DMS 273 treated with DMSO at 0.1 percent for 48 hours (cell line): ENCODE data around the gene PBX1.

ENCODE experiments used
- DNase-seq: peaks from one replicate; lab custom pipeline; 2025; lab: John Stamatoyannopoulos, UW

Gene PBX1

DNA sequence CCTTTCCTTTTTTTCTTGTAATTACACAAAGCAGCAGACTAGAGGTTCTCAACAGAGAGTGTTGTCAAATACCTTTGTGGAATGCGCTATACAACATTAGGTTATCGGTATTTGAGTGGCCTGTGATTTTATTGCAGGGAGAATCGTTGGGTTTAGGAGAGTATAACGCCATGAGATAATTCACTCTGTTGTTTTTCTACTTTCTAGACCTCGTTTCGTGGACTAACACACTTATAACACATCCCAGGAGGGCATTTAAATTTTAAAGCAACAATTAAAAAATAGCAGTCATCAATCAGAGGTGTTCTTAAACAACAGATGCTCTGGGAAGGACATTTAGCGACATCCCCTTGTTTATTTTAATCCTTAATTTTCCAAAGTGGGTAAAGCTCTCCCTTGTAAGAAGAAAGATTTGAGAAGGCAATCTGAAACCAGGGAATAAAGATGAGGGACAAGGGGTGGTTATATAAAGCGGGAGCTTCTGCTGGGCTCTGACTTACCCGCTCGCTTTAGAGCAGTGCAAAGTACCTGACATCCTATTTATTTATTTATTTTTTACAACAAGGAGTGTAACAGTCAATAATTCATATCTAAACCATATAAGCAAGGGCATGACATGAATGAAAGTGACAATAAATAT is 4.9 kb downstream of the PBX1 start:
- no peak for DNase-seq

GRCh38 chr1:164564378-164564777 is 5.4 kb downstream of the PBX1 start:
- DNase-seq = no peak

GRCh38 chr1:164565357-164565756 is 6.4 kb downstream of the PBX1 start:
- DNase-seq = no peak

GRCh38 chr1:164567774-164568173 is 8.8 kb downstream of the PBX1 start:
- DNase-seq = no peak

DNA sequence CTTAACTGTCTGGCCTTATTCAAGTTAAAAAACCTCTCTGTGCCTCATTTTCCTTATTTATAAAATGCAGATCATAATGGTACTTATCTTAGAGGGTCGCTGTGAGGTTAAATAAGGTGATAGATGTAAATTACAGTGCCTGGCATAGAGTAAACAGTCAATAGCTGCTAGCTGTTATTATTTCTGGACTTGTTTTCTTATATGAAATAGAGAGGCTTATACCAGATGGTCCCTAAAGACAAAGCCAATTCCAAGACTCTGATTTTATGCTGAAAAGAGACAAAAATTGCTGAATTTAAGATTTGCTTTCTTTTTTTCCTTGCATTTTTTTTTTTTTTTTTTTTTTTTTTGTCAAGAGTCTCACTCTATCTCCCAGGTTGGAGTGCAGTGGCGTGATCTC is 10.3 kb downstream of the PBX1 start:
- DNase-seq = no peak

GRCh38 chr1:164569866-164570265 is 10.9 kb downstream of the PBX1 start:
- no peak for DNase-seq

DNA sequence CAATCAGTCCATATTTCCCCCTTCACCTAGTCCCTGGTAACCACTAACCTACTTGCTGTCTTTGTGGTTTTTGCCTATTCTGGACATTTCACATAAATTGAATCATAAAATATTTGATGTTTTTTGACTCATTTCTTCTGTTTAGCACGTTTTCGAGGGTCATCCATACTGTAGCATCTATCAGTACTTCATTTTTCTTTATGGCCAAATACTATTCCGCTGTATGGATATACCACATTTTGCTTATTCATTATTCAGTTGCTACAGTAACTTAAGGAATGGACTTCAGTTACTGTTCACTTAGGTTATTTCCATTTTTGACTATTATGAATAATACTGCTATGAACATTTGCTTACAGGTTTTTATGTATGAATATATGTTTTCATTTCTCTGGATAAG is 12.3 kb downstream of the PBX1 start:
- no peak for DNase-seq

- no peak for DNase-seq
These were observed 16.4 kb downstream of the PBX1 start for GRCh38 chr1:164575356-164575886.

DNA sequence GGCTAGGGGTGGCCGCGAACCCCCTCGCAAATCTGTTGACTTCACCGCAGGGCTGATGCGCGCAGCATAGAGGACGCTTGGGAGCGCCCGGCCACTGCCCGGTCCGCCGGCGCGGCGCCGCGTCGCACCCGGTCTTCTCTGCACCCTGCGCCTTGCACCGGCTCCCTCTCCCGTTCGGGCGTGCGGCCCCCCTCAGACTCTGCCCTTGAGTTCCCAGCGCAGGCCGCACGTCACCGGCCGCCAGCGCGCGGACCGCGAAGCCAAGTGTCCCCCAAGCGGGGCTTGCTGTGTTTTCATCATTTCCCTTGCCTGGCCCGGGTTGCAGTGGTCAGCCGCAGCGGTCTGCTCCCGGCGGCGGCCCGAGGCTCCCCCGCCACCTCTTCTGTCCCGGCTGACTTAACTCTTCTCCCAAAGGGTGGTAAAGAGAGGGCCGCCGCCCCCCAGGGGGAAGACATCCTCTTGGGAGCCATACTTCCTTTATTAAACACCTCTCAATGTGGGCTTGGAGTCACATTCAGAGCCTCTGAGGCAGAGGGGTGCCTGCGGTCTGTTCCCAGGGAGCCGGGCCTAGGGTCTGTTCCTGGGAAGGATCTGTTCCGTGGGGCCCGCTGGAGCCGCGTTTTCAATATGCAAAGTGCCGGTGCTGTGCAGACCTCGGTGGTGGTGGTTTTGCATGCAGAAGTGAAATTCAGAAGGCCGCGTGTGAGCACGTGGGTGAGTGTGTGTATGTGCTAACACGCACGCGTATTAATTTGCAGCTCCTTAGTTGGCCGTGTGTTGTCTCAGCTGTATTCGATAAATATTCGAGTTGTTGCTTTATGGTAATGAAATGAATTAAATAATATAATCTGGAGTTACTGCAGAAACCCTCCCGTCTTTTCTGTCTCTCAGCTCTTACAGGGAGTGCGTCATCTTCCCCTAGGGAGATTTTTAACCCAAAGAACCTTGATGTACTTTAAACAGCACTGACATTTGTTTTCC is 17.6 kb downstream of the PBX1 start:
- DNase-seq = no peak

DNA sequence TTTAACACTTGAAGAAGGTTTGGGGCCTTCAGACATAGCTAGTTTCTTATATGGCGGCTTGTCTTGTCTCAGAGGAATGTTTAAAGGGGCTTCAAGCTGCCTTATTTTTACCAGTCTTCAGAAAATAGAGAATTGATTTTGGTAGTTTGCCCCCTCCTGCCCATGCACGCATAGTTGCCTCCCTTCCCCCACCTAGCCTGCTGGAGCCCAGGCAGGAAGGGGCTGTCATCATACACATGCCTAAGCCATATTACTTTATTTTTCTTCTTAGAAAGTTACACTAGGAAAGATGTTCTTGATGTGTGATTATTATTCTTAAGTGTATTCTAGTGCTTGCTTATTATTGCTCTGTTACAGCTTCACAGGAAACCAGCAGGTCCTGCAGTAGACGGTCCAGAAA is 18.3 kb downstream of the PBX1 start:
- DNase-seq = no peak

DNA sequence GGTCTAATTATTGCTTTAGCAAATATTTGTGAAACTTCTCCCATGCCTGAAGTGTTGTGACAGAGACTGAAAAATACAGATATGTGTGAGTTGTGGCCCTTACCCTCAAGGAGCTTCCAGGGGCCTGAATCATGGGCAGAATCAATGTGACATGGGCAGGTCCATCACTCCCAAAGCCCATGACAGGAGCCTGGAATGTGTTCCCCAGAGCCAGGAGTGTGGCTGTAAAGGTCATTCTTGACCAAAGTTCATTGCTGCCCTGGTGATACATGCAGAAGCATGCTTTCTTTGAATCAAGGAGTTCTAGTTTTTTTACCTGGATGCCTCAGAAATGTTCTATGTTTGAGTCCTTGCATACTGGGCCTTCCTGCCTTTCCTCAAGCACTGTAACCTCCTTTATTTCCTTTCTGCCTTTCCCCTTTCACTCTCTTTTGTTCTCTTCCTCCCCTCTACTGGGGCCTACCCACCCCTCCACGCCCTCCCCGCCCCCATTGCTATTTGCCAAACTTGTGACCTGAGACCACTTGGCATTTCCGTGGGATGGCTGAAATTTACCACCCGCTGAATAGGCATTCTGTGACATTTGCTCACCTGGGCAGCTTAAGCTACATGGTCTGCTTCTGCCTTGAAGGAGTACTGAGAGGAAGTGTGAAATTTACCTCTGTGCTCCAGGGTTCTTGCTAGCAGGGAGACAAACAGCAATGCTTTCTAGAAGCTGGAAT is 19.7 kb downstream of the PBX1 start:
- DNase-seq = no peak

DNA sequence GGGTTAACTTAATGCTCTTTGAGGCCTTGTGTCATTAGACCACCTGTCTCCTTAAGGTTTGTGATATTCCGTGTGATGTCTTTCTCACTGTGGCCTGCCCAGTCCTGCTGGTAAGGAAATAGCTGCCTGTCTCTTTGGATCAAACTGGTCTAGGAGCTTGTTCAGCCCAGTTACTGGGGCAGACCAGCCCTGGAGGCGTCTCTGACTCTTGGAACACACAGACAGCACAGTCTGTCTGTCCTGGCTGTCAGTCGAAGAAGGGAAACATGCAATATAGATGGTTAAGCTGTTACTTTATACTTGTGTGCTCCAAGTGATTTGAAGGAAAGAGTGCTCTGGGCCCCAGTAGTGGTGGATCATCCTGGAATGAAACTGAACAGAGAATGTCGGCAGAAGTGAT is 20.4 kb downstream of the PBX1 start:
- no peak for DNase-seq

DNA sequence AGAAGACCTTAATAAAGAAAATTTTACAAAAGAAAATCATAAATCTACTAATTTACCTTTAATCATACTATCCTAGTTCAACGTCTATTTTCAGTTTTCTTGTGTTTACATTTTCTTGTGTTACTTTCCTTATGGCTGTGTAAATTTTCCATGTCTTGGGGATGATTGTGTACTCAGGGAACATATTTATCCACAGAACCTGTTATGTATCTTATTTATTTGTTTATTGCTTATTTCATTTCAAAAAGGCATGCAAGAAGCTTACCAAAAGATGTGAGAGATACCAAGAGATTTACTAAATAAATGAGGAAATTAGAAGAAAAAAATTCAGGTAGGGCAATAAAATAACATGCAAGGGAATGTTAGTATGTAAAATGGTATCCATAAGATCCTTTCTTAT is 22.8 kb downstream of the PBX1 start:
- no peak for DNase-seq

GRCh38 chr1:164583196-164583595 is 24.2 kb downstream of the PBX1 start:
- no peak for DNase-seq

GRCh38 chr1:164583835-164584539 is 25.0 kb downstream of the PBX1 start:
- DNase-seq = no peak

DNA sequence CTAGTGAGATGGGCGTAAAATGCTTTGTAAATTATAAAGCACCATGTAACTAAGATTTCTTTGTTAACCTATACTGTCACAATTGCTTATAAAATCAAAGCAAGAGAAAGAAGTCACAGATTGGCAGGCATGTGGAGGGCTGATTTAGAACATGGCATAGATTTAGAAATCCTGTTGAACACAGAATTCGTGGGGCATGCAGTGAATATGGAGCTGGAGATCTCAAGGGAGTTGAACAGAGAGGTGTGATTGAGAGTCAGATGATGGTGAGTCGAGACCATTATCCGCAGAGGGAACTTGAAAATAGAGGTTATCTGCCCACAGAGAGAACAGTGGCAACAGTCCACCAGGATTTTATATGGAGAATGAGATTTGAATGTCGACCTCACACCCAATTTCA is 27.6 kb downstream of the PBX1 start:
- DNase-seq = no peak

DNA sequence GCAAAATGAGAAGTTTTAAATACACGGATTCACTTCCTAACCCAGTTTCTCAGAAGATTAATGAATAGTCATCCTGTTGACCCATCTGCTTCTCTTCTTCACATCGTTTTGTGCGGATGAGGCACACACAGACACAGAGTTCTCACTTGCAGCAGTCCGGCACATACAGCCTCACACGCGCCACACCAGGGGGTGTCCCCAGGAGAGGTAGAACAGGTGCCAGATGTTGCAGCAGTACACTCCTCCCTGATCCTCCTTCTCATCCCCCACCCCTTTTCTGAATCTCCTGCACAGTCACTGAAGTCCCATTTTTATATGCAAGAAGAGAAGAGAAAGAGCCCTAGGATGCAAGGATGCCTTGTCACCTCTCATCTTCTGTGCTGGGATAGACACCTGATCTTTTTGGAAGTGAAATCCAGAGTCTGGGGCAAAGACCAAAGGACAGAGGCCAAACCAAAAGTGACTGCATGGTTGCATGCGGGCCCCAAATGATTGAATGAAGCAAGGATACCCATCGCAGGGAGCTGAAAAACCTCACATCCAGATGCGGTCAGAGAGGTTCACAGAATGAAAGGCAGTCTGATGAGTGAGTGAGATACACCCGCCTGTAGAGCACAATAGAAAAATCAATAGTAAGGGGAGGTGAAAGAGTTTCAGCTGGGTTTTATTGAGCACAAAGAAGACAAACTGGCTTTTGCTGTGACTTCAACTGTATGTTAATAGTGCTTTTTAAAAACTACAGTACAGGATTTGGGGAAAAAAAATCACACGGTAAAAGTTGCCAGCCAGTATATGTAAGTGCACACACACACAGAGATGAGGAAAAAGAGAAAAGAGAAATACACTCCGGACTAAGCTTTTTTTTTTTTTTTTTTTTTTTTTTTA is 28.9 kb downstream of the PBX1 start:
- no peak for DNase-seq

- peak; percentile 75 for DNase-seq
These were observed 29.7 kb downstream of the PBX1 start for GRCh38 chr1:164588516-164589341.

DNA sequence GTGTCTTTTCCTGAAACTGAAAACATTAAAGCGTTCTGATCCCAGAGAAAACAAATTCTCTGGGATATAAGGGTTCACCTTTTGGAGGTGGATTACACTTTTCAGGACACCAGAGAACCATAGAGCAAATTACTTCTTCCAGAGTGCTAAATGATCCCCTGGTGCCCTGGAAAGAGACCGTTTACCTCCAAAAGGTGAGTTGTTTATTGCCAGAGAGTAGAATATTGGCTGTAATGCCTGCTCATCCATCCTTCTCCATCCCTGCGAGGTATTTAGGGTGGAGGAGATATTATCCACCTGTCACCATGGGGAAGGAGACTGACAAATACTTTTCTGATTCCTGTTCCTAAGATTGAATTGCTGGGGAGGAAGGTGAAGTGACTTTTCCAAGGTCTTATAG is 30.4 kb downstream of the PBX1 start:
- no peak for DNase-seq

DNA sequence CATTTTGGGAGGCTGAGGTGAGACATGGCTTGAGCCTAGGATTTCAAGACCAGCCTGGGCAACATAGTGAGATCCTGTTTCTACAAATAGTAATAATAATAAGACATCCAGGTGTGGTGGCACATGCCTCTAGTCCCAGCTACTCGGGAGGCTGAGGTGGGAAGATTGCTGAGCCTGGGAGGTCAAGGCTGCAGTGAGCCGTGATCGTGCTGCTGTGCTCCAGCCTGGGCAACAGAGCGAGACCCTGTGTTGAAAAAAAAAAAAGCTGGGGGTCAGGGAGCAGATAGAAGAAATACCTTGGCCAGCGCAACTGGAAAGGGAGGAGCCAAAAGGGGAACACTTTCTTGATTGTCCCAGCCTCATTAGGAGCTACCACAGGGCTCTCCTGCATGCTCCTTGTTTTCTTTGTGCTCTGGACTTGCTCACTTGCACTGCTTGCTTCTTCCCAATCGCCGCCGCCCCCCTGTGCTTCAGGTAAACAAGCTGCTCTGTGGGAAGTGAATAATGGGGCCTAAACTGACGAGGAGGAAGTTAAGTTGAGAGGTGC is 31.1 kb downstream of the PBX1 start:
- no peak for DNase-seq
